Sigmoid colon (tissue), 3 donors: ENCODE results near the gene DRAXIN.

Experiments used
- CTCF ChIP-seq, 4 experiments: fragments of 450-650 bp in 3 of 4; fragments of 200-600 bp in 1 of 4; IDR thresholded peaks; one replicate each; pipeline ENCODE4 v1.5.1; 2016 to 2019; ENCODE audit warnings: antibody characterized with exemption in 4 of 4, mild to moderate bottlenecking in 3 of 4, moderate library complexity in 2 of 4
- POLR2A ChIP-seq, 2 donors: fragments of 450-650 bp; IDR thresholded peaks; one replicate each; pipeline ENCODE4 v1.6.1; 2016; ENCODE audit warnings: antibody characterized with exemption in 2 of 2, mild to moderate bottlenecking in 2 of 2, moderate library complexity in 2 of 2

- TF ChIP-seq CTCF (IDR thresholded peaks at IDR 0.05): no peak
- no peak for TF ChIP-seq POLR2A (IDR thresholded peaks at IDR 0.05)
Observed at GRCh38 chr1:11693024-11693590, 1.6 kb downstream of the DRAXIN start.
